Astrocyte (in vitro differentiated cells and primary cell): ENCODE data around the gene KDM5B. TPM values are rescaled to one million over a fixed set of nuclear protein-coding genes. Genes with fewer than 3 reads are reported as not detected.

ENCODE experiments used
- DNase-seq: peaks from one replicate; pipeline ENCODE4 v3.0.0-alpha.2; 2010; ENCODE audit warnings: low read depth
- FAIRE-seq: peaks from 2 replicates; lab custom pipeline; 2011; peaks lifted over from hg19 to GRCh38; lab: Jason Lieb, UNC
- H2AFZ ChIP-seq: 2 replicates; pipeline ENCODE4 v1.6.0; 2012; ENCODE audit warnings: low read depth, low read length, inconsistent platforms
- H3K27ac ChIP-seq: 2 replicates; pipeline ENCODE4 v1.5.1; 2011; ENCODE audit warnings: low read depth, low read length, inconsistent platforms
- H3K27me3 ChIP-seq: 2 replicates; pipeline ENCODE4 v1.6.0; 2011; ENCODE audit warnings: low read length, inconsistent platforms; ENCODE audit not compliant: insufficient read depth
- H3K36me3 ChIP-seq: 2 replicates; pipeline ENCODE4 v1.5.1; 2011; ENCODE audit warnings: low read length, inconsistent platforms; ENCODE audit not compliant: insufficient read depth
- H3K4me1 ChIP-seq: 2 replicates; pipeline ENCODE4 v1.5.1; 2011; ENCODE audit warnings: low read length, inconsistent platforms; ENCODE audit not compliant: insufficient read depth
- H3K4me2 ChIP-seq: 2 replicates; pipeline ENCODE4 v1.6.0; 2012; ENCODE audit warnings: low read length, inconsistent platforms
- H3K4me3 ChIP-seq: 2 replicates; pipeline ENCODE4 v1.5.1; 2011; ENCODE audit warnings: low read depth, mild to moderate bottlenecking, low read length, inconsistent platforms; ENCODE audit not compliant: insufficient read depth
- H3K79me2 ChIP-seq: 2 replicates; pipeline ENCODE4 v1.6.0; 2012; ENCODE audit warnings: mild to moderate bottlenecking, low read length, inconsistent platforms; ENCODE audit not compliant: insufficient read depth
- H3K9ac ChIP-seq: 2 replicates; pipeline ENCODE4 v1.6.0; 2012; ENCODE audit warnings: mild to moderate bottlenecking, low read length, inconsistent platforms
- H3K9me3 ChIP-seq: 2 replicates; pipeline ENCODE4 v1.5.1; 2012; ENCODE audit warnings: low read depth, mild to moderate bottlenecking, low read length, inconsistent platforms; ENCODE audit not compliant: insufficient read depth
- H4K20me1 ChIP-seq: 2 replicates; pipeline ENCODE4 v1.6.0; 2012; ENCODE audit warnings: low read length, inconsistent platforms; ENCODE audit not compliant: insufficient read depth
- H3K27ac Mint-ChIP-seq: one replicate; pipeline ENCODE4 v1.8.0; 2021; ENCODE audit warnings: mild to moderate bottlenecking, mixed read lengths; ENCODE audit not compliant: unreplicated experiment
- H3K27me3 Mint-ChIP-seq: one replicate; pipeline ENCODE4 v1.8.0; 2021; ENCODE audit warnings: low read depth, mixed read lengths; ENCODE audit not compliant: unreplicated experiment
- H3K36me3 Mint-ChIP-seq: one replicate; pipeline ENCODE4 v1.8.0; 2021; ENCODE audit warnings: low read depth, mixed read lengths; ENCODE audit not compliant: unreplicated experiment
- H3K4me1 Mint-ChIP-seq: one replicate; pipeline ENCODE4 v1.8.0; 2021; ENCODE audit warnings: low read depth, mixed read lengths; ENCODE audit not compliant: unreplicated experiment
- H3K4me3 Mint-ChIP-seq: one replicate; pipeline ENCODE4 v1.8.0; 2021; ENCODE audit warnings: mild to moderate bottlenecking, moderate library complexity, mixed read lengths; ENCODE audit not compliant: unreplicated experiment
- H3K9me3 Mint-ChIP-seq: one replicate; pipeline ENCODE4 v1.8.0; 2021; ENCODE audit warnings: mild to moderate bottlenecking, mixed read lengths; ENCODE audit not compliant: unreplicated experiment
- CTCF ChIP-seq: IDR thresholded peaks from 2 replicates; pipeline ENCODE4 v1.5.1; 2011; ENCODE audit warnings: low read depth, mild to moderate bottlenecking, inconsistent platforms, low read length, moderate library complexity; ENCODE audit not compliant: insufficient read depth
- EZH2 ChIP-seq: IDR thresholded peaks from 2 replicates; pipeline ENCODE4 v1.6.1; 2012; ENCODE audit warnings: mild to moderate bottlenecking, low read length, inconsistent platforms; ENCODE audit not compliant: insufficient read depth
- total RNA-seq: library from RNA; stranded (reverse); gene quantifications from 2 replicates; pipeline ENCODE4 v1.2.1, GENCODE V29; 2021

Gene KDM5B
- total RNA-seq, 1 donor from 2014 or later = 182 TPM

- H3K27me3 ChIP-seq = peaks cover 56% of the 10 kb centered on the region
- peaks cover 1% of the 10 kb centered on the region for H3K36me3 Mint-ChIP-seq
- H3K27ac ChIP-seq = no peak overlapping the region
- H3K9ac ChIP-seq = no peak overlapping the region
- no peaks in the 10 kb centered on the region for H3K4me1 ChIP-seq
- FAIRE-seq (no peak), DNase-seq (no peak)
- H3K79me2 ChIP-seq = no peaks in the 10 kb centered on the region
- peaks cover 78% of the 10 kb centered on the region for H3K27me3 Mint-ChIP-seq
- no peaks in the 10 kb centered on the region for H3K36me3 ChIP-seq
- H3K4me1 Mint-ChIP-seq = peaks cover 3% of the 10 kb centered on the region
- H2AFZ ChIP-seq = no peak overlapping the region
- no peaks in the 10 kb centered on the region for H4K20me1 ChIP-seq
- no peaks in the 10 kb centered on the region for H3K9me3 ChIP-seq
- no peak overlapping the region for H3K4me2 ChIP-seq
- H3K4me3 ChIP-seq = no peak overlapping the region
- no peak overlapping the region for H3K4me3 Mint-ChIP-seq
- TF ChIP-seq EZH2 = no peak
- TF ChIP-seq CTCF = no peak
- no peaks in the 10 kb centered on the region for H3K9me3 Mint-ChIP-seq
- H3K27ac Mint-ChIP-seq = no peak overlapping the region
These were observed 106.1 kb downstream of the KDM5B start for GRCh38 chr1:202702088-202702487.

- H3K4me3 Mint-ChIP-seq = no peak overlapping the region
- DNase-seq (no peak), FAIRE-seq (no peak)
- no peak overlapping the region for H3K4me2 ChIP-seq
- H3K4me1 Mint-ChIP-seq = peaks cover 3% of the 10 kb centered on the region
- H3K36me3 Mint-ChIP-seq = peaks cover 1% of the 10 kb centered on the region
- H3K27me3 Mint-ChIP-seq = peaks cover 77% of the 10 kb centered on the region
- TF ChIP-seq CTCF (no peak), EZH2 (no peak)
- H3K4me3 ChIP-seq = no peak overlapping the region
- no peaks in the 10 kb centered on the region for H3K4me1 ChIP-seq
- no peaks in the 10 kb centered on the region for H3K9me3 Mint-ChIP-seq
- no peaks in the 10 kb centered on the region for H3K36me3 ChIP-seq
- H2AFZ ChIP-seq = no peak overlapping the region
- no peaks in the 10 kb centered on the region for H3K9me3 ChIP-seq
- H3K27ac Mint-ChIP-seq = no peak overlapping the region
- no peaks in the 10 kb centered on the region for H3K79me2 ChIP-seq
- H3K27ac ChIP-seq = no peak overlapping the region
- H3K9ac ChIP-seq = no peak overlapping the region
- H3K27me3 ChIP-seq = peaks cover 55% of the 10 kb centered on the region
- no peaks in the 10 kb centered on the region for H4K20me1 ChIP-seq
These were observed 107.0 kb downstream of the KDM5B start for GRCh38 chr1:202701200-202701599.

- Mint-ChIP-seq H3K9me3 (no peaks in the 10 kb centered on the region), H3K36me3 (peaks cover 1% of the 10 kb centered on the region), H3K27me3 (peaks cover 77% of the 10 kb centered on the region), H3K4me1 (peaks cover 3% of the 10 kb centered on the region), H3K4me3 (no peak overlapping the region), H3K27ac (no peak overlapping the region)
- no peak overlapping the region for H3K4me3 ChIP-seq
- no peaks in the 10 kb centered on the region for H3K4me1 ChIP-seq
- no peaks in the 10 kb centered on the region for H3K36me3 ChIP-seq
- DNase-seq (no peak), FAIRE-seq (no peak)
- H3K9ac ChIP-seq = no peak overlapping the region
- H2AFZ ChIP-seq = no peak overlapping the region
- no peaks in the 10 kb centered on the region for H4K20me1 ChIP-seq
- no peak overlapping the region for H3K27ac ChIP-seq
- TF ChIP-seq CTCF = no peak
- TF ChIP-seq EZH2 = no peak
- H3K79me2 ChIP-seq = no peaks in the 10 kb centered on the region
- H3K4me2 ChIP-seq = no peak overlapping the region
- H3K9me3 ChIP-seq = no peaks in the 10 kb centered on the region
- peaks cover 56% of the 10 kb centered on the region for H3K27me3 ChIP-seq
These were observed 108.2 kb downstream of the KDM5B start for GRCh38 chr1:202700061-202700460.
